Transverse colon (tissue), 4 donors: Measurements from ENCODE around the gene KCNJ11.

ENCODE experiments used
- POLR2A ChIP-seq: fragments of 450-650 bp; IDR thresholded peaks from one replicate; pipeline ENCODE4 v1.6.1; 2016; ENCODE audit warnings: antibody characterized with exemption, mild to moderate bottlenecking, moderate library complexity
- POLR2AphosphoS5 ChIP-seq, 3 donors: sonication (generic); formaldehyde crosslinking; IDR thresholded peaks; one replicate each; pipeline ENCODE4 v1.6.1; 2016; ENCODE audit warnings: antibody characterized with exemption in 3 of 3
- TF ChIP-seq, protein P1 (sequence below), 5 experiments: fragments of 200-600 bp in 3 of 5; fragments of 450-650 bp in 2 of 5; sonication (generic) in 3 of 5; IDR thresholded peaks; 1 replicate in 2 of 5; 2 replicates in 3 of 5; pipeline ENCODE4 v1.5.1; 2016 to 2017; ENCODE audit warnings: antibody characterized with exemption in 5 of 5, inconsistent platforms in 3 of 5, mild to moderate bottlenecking in 2 of 5, moderate library complexity in 1 of 5

DNA sequence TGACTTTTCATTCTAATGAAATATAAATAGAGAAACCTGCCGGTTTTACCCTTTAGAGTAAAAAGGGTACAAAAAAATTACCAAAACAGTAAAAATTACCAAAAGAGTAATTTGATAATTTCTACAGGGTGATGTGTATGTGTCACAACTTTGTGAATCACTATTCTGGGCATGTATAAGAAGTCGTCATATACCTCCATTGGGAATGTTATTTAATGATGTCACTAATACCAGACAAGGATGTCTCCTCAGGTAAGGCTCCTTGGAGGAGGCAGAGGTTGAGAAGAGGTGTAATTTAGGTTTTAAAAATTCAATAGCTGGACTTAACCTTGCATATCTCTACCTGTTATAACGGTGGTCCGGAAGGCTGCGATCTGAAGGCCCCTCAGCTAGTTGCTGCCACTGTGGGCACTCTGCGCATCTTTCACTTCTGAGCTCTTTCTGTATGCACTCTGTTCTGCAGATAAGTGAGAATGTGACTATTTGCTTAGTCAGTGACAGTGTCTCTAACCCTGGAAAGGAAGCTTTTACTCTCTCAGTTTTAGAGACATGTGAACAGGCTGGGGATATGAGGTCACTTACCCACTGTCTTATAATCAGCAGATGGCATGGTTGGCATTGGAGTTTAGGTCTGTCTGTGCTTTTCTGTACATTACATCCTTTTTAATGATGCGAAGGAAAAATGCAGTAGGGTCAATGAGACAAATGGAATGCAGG lies 37.8 kb downstream of the KCNJ11 start:
- TF ChIP-seq, protein P1, sequence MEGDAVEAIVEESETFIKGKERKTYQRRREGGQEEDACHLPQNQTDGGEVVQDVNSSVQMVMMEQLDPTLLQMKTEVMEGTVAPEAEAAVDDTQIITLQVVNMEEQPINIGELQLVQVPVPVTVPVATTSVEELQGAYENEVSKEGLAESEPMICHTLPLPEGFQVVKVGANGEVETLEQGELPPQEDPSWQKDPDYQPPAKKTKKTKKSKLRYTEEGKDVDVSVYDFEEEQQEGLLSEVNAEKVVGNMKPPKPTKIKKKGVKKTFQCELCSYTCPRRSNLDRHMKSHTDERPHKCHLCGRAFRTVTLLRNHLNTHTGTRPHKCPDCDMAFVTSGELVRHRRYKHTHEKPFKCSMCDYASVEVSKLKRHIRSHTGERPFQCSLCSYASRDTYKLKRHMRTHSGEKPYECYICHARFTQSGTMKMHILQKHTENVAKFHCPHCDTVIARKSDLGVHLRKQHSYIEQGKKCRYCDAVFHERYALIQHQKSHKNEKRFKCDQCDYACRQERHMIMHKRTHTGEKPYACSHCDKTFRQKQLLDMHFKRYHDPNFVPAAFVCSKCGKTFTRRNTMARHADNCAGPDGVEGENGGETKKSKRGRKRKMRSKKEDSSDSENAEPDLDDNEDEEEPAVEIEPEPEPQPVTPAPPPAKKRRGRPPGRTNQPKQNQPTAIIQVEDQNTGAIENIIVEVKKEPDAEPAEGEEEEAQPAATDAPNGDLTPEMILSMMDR (IDR thresholded peaks at IDR 0.05) = no peak
- TF ChIP-seq POLR2A (no peak), POLR2AphosphoS5 (IDR thresholded peaks at IDR 0.05) (no peak)
